NCI-H2171 (cell line): ENCODE measurements around the gene SPATA31C1.
"Not testable (repeated sequence)": the region's sequence is repeated elsewhere in the genome, so short reads cannot be mapped to it uniquely, and the experiment has no call there.

Experiments used
- DNase-seq: peaks from one replicate; lab custom pipeline; 2025; lab: John Stamatoyannopoulos, UW

SPATA31C1 gene

DNA sequence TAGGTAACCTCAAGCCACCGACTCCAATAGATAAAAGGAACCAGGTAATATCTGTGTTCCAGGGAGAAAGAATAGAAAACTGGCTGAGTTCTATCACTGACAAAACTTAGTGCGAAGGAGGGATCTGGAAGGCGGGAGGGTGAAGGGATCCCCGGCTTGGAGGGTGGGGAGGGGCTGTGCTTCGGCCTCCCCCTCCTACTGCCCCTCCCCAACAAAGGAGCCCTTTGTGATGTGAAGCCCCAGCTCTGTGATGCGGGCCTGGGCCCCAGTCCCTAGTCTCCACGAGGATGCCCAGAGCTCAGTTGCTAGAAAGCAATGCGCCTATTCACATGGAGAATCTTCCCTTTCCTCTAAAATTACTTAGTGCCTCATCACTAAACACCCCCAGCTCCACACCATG, at the start of gene SPATA31C1:
Gene SPATA31C1 (plus strand): TSS at position 301 of the 400 bp plus-strand sequence.
- not testable (repeated sequence) for DNase-seq

GRCh38 chr9:87868175-87868574, 49.6 kb upstream of the SPATA31C1 start:
- DNase-seq: no peak

DNA sequence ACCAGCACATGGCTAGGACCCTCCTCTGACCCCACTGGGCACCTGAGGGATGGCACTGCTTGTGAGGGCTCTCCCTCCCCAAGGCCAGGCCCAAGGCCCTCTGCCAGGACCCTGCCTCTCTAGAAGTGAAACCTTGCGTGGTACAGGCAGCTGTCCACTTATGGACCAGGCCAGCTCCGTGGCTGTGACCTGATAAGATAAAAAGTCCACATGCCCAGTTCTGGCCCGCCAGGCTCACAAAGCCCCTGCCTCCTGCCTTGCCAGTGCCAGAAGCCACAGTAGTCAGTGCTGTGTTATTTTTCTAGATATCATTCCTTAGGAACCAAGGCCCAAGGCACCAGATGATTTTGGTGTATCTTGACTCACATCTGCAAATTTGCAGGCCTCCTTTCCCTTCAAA, 49.1 kb upstream of the SPATA31C1 start:
- no peak for DNase-seq

DNA sequence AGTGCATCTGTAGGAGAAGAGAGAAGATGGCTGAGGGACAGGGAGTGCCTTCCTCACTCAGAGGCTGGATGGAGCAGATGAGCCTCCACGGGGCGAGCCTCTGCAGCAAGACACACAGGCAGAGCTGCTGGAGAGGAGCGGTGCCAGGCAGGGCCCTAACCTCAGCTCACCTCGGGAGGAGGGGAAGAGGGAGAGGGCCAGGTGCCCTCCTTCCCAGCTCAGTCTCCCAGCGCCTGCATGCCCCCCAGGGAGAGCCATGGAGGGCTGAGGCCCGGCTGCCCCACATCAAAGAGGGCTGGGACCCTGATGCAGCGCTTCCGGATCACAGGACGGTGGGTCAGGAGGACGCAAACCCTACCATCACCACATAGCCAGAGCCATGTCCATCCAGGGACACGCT, 48.7 kb upstream of the SPATA31C1 start:
- DNase-seq: peak; percentile 11

DNA sequence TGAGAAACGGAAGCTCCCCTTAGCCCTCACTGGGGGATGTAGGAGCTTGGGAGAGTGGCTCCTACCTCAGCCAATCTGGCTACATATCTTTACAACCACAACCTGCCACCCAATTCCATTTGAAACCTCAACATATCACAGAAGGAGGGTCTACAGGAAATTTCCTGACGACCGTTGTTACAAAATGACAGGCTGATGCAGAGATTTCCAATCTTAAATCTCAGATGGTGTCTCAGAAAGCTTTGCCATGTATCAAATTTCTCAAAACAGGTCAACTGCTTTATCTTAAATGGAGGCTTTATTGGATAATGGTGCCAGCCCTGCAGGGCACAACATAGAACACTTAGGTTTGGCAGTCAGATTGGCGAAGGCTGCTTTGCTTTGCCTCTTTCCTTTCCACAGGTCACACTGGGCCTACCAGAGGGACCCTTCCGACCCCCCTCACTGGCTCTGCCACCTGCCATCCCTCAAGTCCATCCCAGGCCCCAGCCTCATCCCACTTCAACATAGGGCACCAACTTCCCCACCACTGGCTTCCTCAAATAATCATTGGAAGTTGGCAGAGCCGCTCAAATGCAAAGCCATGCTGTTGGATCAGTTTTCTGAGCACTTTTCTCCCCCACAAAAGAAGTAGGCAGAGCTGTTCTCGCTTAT, 46.2 kb upstream of the SPATA31C1 start:
- no peak for DNase-seq

DNA sequence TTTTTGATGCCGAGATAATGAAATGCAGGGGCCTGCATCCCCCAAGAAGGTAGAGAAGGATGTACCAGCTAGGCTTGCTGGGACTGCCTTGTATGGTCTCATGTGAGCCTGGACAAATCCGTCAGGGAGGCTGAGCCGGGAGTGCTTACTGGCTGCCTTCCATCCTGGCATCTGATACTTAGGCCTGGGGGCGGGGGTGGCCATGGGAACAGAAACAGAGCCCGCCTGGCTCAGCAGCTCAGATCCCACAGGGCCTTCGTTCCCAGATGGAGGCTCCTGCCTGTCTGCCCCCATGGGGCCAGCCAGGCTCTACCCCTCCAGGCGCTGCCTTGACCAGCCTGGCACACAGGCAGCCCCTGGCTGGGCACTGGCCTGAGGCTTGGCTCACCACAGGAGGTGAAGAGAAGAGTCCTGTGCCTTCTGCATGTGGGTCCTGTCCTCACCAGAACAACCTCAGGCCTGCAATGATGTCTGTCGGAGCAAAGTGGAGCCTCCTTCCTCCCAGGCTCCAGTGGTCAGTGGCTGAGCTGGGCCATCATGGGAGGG, 45.6 kb upstream of the SPATA31C1 start:
- DNase-seq: peak; percentile 91

GRCh38 chr9:87873607-87874303, 44.0 kb upstream of the SPATA31C1 start:
- DNase-seq: no peak

DNA sequence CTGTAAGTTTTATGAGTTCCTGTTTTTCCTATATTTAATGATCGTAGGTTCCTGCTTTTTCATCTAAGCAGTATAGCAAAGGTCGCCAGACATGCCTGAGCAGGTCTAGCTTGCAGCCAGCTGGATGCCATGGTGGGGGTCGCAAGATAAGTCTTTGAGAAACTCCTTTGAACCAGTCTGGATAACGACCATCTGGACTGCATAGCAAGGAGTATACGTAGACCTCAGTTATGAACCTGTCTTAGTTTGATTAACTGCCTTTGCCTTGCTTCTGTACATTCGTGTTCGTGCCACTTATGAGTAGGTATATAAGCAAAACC, 43.5 kb upstream of the SPATA31C1 start:
- DNase-seq: peak; percentile 82

DNA sequence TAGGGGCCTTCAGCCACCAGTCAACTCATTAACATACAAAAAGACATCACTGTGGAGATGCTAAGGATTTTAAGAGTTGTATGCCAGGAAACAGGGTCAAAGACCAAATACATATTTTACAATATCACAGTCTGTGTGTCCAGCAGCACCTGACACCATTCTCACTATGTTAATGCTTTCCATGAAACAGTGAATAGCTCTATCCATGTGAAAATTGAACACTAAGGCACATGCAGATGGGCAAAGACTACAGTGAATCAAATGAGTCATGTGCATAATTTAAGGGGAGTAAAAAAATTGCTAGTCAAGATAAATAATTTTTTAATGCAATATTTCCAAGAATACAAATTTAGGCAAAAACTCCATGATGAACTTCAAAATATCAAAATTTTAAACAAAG, 42.7 kb upstream of the SPATA31C1 start:
- DNase-seq: no peak

GRCh38 chr9:87875831-87876545, 41.8 kb upstream of the SPATA31C1 start:
- no peak for DNase-seq

GRCh38 chr9:87876708-87877107, 41.1 kb upstream of the SPATA31C1 start:
- no peak for DNase-seq

- DNase-seq: no peak
Observed at GRCh38 chr9:87878989-87879511, 38.7 kb upstream of the SPATA31C1 start.

- DNase-seq: no peak
Observed at GRCh38 chr9:87880116-87880515, 37.6 kb upstream of the SPATA31C1 start.

- no peak for DNase-seq
Observed at GRCh38 chr9:87880683-87881082, 37.1 kb upstream of the SPATA31C1 start.

GRCh38 chr9:87882627-87883026, 35.1 kb upstream of the SPATA31C1 start, which contains the start of gene SPATA31E1:
Gene SPATA31E1 (plus strand): TSS chr9:87882877. CDS start chr9:87882892, 15 bp downstream.
- DNase-seq: peak; percentile 95

- DNase-seq: no peak
Observed at GRCh38 chr9:87883274-87883673, 34.5 kb upstream of the SPATA31C1 start.

- no peak for DNase-seq
Observed at GRCh38 chr9:87883990-87884389, 33.8 kb upstream of the SPATA31C1 start.

DNA sequence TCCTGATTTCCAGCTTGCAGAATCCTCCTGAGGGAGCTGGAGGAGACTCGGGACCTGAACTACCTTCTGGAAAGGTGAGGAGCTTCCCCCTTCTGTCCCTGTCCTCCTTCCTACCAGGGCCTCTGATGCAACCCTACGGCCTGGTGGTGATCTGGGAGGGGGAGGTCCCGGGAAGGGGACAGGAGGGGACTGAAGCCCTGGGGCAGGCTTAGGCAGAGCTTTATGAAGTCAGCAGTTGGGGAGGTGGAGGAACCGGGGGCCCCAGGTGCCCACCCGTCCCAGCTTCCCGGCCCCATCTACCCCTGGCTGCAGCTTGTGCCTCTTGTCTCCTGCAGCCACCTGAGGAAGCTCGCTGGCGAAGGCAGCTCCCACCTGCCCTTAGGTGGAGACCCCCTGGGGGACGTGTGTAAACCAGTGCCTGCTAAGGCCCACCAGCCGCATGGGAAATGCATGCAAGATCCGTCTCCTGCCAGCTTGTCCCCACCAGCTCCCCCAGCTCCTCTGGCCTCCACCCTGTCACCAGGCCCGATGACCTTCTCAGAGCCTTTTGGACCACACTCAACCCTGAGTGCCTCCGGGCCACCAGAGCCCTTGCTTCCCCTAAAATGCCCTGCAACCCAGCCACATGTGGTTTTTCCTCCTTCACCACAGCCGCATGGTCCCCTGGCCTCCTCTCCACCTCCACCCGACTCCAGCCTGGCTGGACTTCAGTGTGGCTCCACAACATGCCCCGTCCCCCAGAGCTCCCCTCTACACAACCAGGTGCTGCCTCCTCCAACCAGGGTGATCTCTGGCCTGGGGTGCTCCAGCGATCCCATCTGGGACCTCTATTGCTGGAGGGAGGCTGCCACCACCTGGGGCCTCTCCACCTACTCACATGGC, 32.9 kb upstream of the SPATA31C1 start:
- DNase-seq: no peak

- no peak for DNase-seq
Observed at GRCh38 chr9:87885484-87886189, 32.1 kb upstream of the SPATA31C1 start.

- peak; percentile 40 for DNase-seq
Observed at GRCh38 chr9:87886210-87886932, 31.4 kb upstream of the SPATA31C1 start.
